HepG2 (cell line): ENCODE data around the gene PFKM. TPM values are rescaled to one million over a fixed set of nuclear protein-coding genes. Genes with fewer than 3 reads are reported as not detected.

Experiments used
- ATAC-seq: fragments of 200-7000 bp; cut with Tn5 transposase; 3 replicates; pipeline ENCODE4 v1.9.1; 2020; ENCODE audit warnings: mild to moderate bottlenecking, moderate library complexity
- BruUV-seq: library from RNA; stranded (reverse); fragments of 400-500 nt; replicated peaks from 2 replicates; lab custom pipeline; 2021; lab: Mats Ljungman, UMichigan
- CTCF ChIA-PET: fragments of 300-600 bp; formaldehyde crosslinking; extraction: SDS; loops from one replicate; lab custom pipeline; 2021; ENCODE audit warnings: low total read pairs, inconsistent platforms, low intra/inter-chr PET ratio; lab: Yijun Ruan, JAX
- POLR2A ChIA-PET: fragments of 350-600 bp; sonication (Branson Sonifier 250); formaldehyde crosslinking; loops from one replicate; lab custom pipeline; 2020; ENCODE audit warnings: antibody characterized with exemption, inconsistent platforms; lab: Yijun Ruan, JAX
- DNase-seq: peaks from one replicate; pipeline ENCODE4 v3.0.0-alpha.2; 2015; ENCODE audit warnings: low spot score
- FAIRE-seq: peaks from 3 replicates; lab custom pipeline; 2011; peaks lifted over from hg19 to GRCh38; lab: Jason Lieb, UNC
- H2AFZ ChIP-seq: one replicate; pipeline ENCODE4 v1.6.1; 2011; ENCODE audit warnings: low read length, inconsistent platforms
- H3K27ac ChIP-seq: fragments of 300-600 bp; 3 replicates; pipeline ENCODE4 v1.8.0; 2011; ENCODE audit warnings: mixed run types, mild to moderate bottlenecking, mixed read lengths, low read length, inconsistent platforms; ENCODE audit not compliant: insufficient read depth; ENCODE audit errors: extremely low read length
- H3K27me3 ChIP-seq, 2 experiments: fragments of 200-600 bp in 1 of 2; 2 replicates in 1 of 2; 3 replicates in 1 of 2; pipeline versions ENCODE4 v1.6.0 to v1.8.0; 2011; ENCODE audit warnings: low read length in 2 of 2, mild to moderate bottlenecking in 2 of 2, moderate library complexity in 2 of 2, inconsistent platforms in 1 of 2; ENCODE audit not compliant: insufficient read depth in 2 of 2, control insufficient read depth in 1 of 2
- H3K36me3 ChIP-seq, 2 experiments: fragments of 200-600 bp in 1 of 2; replicated peaks in 1 of 2; 2 replicates in 1 of 2; 3 replicates in 1 of 2; pipeline versions ENCODE4 v1.5.1 to v1.8.0; 2011; ENCODE audit warnings: low read length in 2 of 2, inconsistent platforms in 1 of 2; ENCODE audit not compliant: insufficient read depth in 2 of 2, control insufficient read depth in 1 of 2
- H3K4me1 ChIP-seq: 2 replicates; pipeline ENCODE4 v1.5.1; 2012; ENCODE audit warnings: low read length, inconsistent platforms; ENCODE audit not compliant: insufficient read depth
- H3K4me2 ChIP-seq: 2 replicates; pipeline ENCODE4 v1.6.0; 2011; ENCODE audit warnings: low read depth, low read length, inconsistent platforms
- H3K4me3 ChIP-seq, 3 experiments: fragments of 200-600 bp in 1 of 3; sonication (generic), shearing (Covaris generic) in 1 of 3; replicated peaks in 1 of 3; 2 replicates each; pipeline ENCODE4 v1.5.1; 2011 to 2016; ENCODE audit warnings: low read length in 3 of 3, inconsistent platforms in 2 of 3, low read depth in 2 of 3, mild to moderate bottlenecking in 2 of 3, control low read depth in 1 of 3, mixed read lengths in 1 of 3; ENCODE audit not compliant: insufficient read depth in 1 of 3
- H3K79me2 ChIP-seq: one replicate; pipeline ENCODE4 v1.6.1; 2011; ENCODE audit warnings: low read length, inconsistent platforms; ENCODE audit not compliant: insufficient read depth
- H3K9ac ChIP-seq: 2 replicates; pipeline ENCODE4 v1.6.0; 2011; ENCODE audit warnings: mild to moderate bottlenecking, low read depth, low read length, inconsistent platforms; ENCODE audit not compliant: insufficient read depth
- H3K9me3 ChIP-seq: 2 replicates; pipeline ENCODE4 v1.5.1; 2012; ENCODE audit warnings: mild to moderate bottlenecking, low read length
- H4K20me1 ChIP-seq: 2 replicates; pipeline ENCODE4 v1.6.0; 2011; ENCODE audit warnings: inconsistent platforms, mild to moderate bottlenecking, low read length, moderate library complexity; ENCODE audit not compliant: insufficient read depth
- BRD4 ChIP-seq: sonication (generic); formaldehyde crosslinking; IDR thresholded peaks from 2 replicates; pipeline ENCODE4 v1.4.0; 2020; ENCODE audit warnings: missing genetic modification reagents
- GABPB1 ChIP-seq: IDR thresholded peaks from 2 replicates; pipeline ENCODE4 v1.6.1; 2016; ENCODE audit warnings: mild to moderate bottlenecking, missing genetic modification reagents, moderate library complexity, missing compliant biosample characterization
- KDM5B ChIP-seq: sonication (generic); formaldehyde crosslinking; IDR thresholded peaks from 2 replicates; pipeline ENCODE4 v1.4.0; 2020; ENCODE audit warnings: missing genetic modification reagents, mild to moderate bottlenecking, borderline replicate concordance
- PHF8 ChIP-seq: sonication (generic); formaldehyde crosslinking; IDR thresholded peaks from 2 replicates; pipeline ENCODE4 v1.5.0; 2020; ENCODE audit warnings: missing genetic modification reagents
- SMARCC2 ChIP-seq: fragments of 450-650 bp; IDR thresholded peaks from 2 replicates; pipeline ENCODE4 v1.6.1; 2017; ENCODE audit warnings: antibody characterized with exemption, mild to moderate bottlenecking
- TCF7 ChIP-seq: sonication (generic); IDR thresholded peaks from 2 replicates; pipeline ENCODE4 v1.6.1; 2016; ENCODE audit warnings: antibody characterized with exemption, low read depth
- ZNF296 ChIP-seq: sonication (generic); formaldehyde crosslinking; conservative IDR thresholded peaks from 2 replicates; pipeline ENCODE4 v1.5.0; 2020; ENCODE audit warnings: mild to moderate bottlenecking, missing genetic modification reagents
- ZNF30 ChIP-seq: sonication (generic); formaldehyde crosslinking; IDR thresholded peaks from 2 replicates; pipeline ENCODE4 v1.5.0; 2020; ENCODE audit warnings: mild to moderate bottlenecking, missing genetic modification reagents
- ZNF44 ChIP-seq: sonication (generic); formaldehyde crosslinking; IDR thresholded peaks from 2 replicates; pipeline ENCODE4 v1.5.1; 2020; ENCODE audit warnings: mild to moderate bottlenecking, missing genetic modification reagents
- ZNF7 ChIP-seq: IDR thresholded peaks from 2 replicates; pipeline ENCODE4 v1.6.1; 2016; ENCODE audit warnings: missing biosample characterization, missing genetic modification reagents
- ZNF720 ChIP-seq: sonication (generic); formaldehyde crosslinking; IDR thresholded peaks from 2 replicates; pipeline ENCODE4 v1.4.0; 2020; ENCODE audit warnings: missing genetic modification reagents
- WGBS: methylation state at CpG from one replicate; pipeline ENCODE4 v1.1.6; 2017; ENCODE audit warnings: low lambda C conversion rate; 5-methylcytosine and 5-hydroxymethylcytosine counted together
- in situ Hi-C: cut with HindIII; loops from 2 replicates; pipeline ENCODE4 v1.10.0; 2017; ENCODE audit warnings: low pct_unique_long_range_greater_than_20kb; ENCODE audit not compliant: extremely low pct_ligation_motif_present
- intact Hi-C: fragments of 100-400 bp; cut with micrococcal nuclease; formaldehyde crosslinking; loops from one replicate; pipeline ENCODE4 v1.10.0; 2022; ENCODE audit not compliant: unreplicated experiment
- polyA plus RNA-seq, 8 experiments: library from polyadenylated mRNA; depleted of rRNA in 3 of 8; stranded (reverse) in 7 of 8; unstranded in 1 of 8; fragments of >200 nt; fragmentation: Illumina TruSeq in 4 of 8; extraction: Trizol in 4 of 8; gene quantifications; 2 replicates each; pipeline versions ENCODE4 v1.2.1 to v1.2.3, GENCODE V29; 2011 to 2016; ENCODE audit warnings: low read depth in 4 of 8, missing spikeins in 1 of 8, mixed read lengths in 1 of 8; ENCODE audit not compliant: insufficient read depth in 1 of 8
- total RNA-seq, 5 experiments: library from RNA; depleted of rRNA; stranded (reverse); fragments of >200 nt; fragmentation: Illumina TruSeq; extraction: Trizol; gene quantifications; 2 replicates each; pipeline ENCODE4 v1.2.3, GENCODE V29; 2016; ENCODE audit warnings: low read depth in 1 of 5
- TF ChIP-seq, protein P1 (sequence below), 2 experiments: sonication (generic) in 1 of 2; formaldehyde crosslinking in 1 of 2; IDR thresholded peaks; 2 replicates each; pipeline versions ENCODE4 v1.4.0 to v1.6.1; 2016 to 2020; ENCODE audit warnings: borderline replicate concordance in 1 of 2, low read depth in 1 of 2, mild to moderate bottlenecking in 1 of 2, missing genetic modification reagents in 1 of 2
- TF ChIP-seq, protein P2 (sequence below): sonication (generic); formaldehyde crosslinking; IDR thresholded peaks from 2 replicates; pipeline ENCODE4 v1.8.0; 2022; ENCODE audit warnings: mild to moderate bottlenecking, missing genetic modification reagents, moderate library complexity

The PFKM gene
- total and polyA plus RNA-seq, 2 of the 13 experiments (the other 11 are each of a cell fraction or from before 2014, with no cell fraction given), result 1.9 to 2.4 TPM

DNA sequence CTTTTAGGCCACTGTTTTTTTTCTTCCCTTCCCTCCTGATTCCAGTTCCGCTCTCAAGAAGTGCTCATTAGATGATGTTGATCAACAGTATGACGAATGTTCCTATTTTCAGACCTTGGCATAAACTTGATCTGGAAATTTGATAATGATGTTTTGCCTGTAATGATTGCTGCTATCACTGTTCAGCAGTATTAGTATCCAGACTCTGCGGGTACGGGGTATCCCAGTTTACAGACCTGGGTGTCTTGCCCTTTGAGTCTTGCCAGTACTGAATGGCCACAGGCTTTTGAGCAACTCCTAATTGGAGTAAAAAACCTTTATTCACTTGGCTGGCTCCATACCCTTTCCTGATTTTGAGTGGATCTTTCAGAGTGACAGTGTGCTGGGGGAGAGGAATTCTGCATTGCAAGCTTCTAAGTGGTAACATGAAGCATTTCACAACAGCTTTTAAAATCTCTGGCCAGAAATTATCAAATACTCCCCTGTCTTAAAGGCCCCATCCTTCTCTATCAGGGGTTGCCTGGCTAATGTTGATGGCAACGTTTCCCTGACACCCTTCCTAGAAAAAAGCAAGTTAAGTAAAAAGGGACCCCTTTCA lies 44.1 kb downstream of the PFKM start:
- no peak overlapping the region for H3K27ac ChIP-seq
- no peak for ATAC-seq
- peaks cover 8% of the 10 kb centered on the region; the same call in 1 of the 2 replicates for H3K4me1 ChIP-seq
- no peak overlapping the region for H3K4me2 ChIP-seq
- BruUV-seq, result no TSS peak
- 24% methylated on average over 5 of the region's 5 CpGs for WGBS
- H2AFZ ChIP-seq, result no peak overlapping the region
- no peaks in the 10 kb centered on the region for H3K27me3 ChIP-seq
- TF ChIP-seq SMARCC2 (no peak), ZNF7 (CRISPR knock-in tag) (no peak), ZNF296 (CRISPR knock-in tag) (no peak)
- H3K4me3 ChIP-seq, result no peak overlapping the region
- ChIA-PET POLR2A (no interaction called here), CTCF (interaction anchor here (1.3 kb wide), 1 partner anchor 263 kb away, joined by 6 read pairs; no protein-coding TSS in a partner anchor)
- DNase-seq, result no peak
- H3K79me2 ChIP-seq, result no peaks in the 10 kb centered on the region
- in situ Hi-C loops, result loop anchor here (10.0 kb wide), 3 partner anchors 78 to 258 kb away; partner anchors contain the start of gene VDR
- no peaks in the 10 kb centered on the region for H3K36me3 ChIP-seq
- intact Hi-C loops, result loop anchor here (10.0 kb wide), 1 partner anchor 218 kb away; no protein-coding TSS in a partner anchor
- no peak for FAIRE-seq
- H3K9me3 ChIP-seq, result no peaks in the 10 kb centered on the region
- no peak overlapping the region for H3K9ac ChIP-seq
- H4K20me1 ChIP-seq, result no peaks in the 10 kb centered on the region

DNA sequence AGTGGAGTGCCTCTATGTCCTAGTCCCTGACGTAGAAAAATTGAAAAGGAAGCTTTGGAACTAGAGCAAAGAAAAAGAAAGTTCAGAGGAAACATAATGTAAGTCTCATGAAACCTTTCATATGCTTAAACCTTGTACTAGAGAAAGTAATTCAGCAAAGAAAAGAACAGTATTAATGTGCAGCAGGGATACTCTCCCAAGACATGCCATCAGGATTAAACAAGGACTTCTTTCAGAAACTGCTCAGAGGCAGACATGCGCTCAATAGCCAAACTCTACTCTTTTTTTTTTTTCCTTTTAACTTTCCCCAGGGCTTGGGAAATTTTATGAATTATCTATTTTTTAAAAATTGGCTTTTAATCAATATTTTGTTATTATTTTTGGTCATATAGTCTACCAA lies 45.3 kb downstream of the PFKM start:
- DNase-seq (no peak), ATAC-seq (no peak), FAIRE-seq (no peak)
- ChIA-PET POLR2A (no interaction called here), CTCF (interaction anchor here (1.1 to 1.4 kb wide), 5 partner anchors 81 to 264 kb away, joined by 3 to 6 read pairs (median 4); partner anchors contain the start of gene TMEM106C)
- H3K4me1 ChIP-seq, result peaks cover 8% of the 10 kb centered on the region; the same call in 1 of the 2 replicates
- no peaks in the 10 kb centered on the region for H3K27me3 ChIP-seq
- WGBS, result 51% methylated on average over 2 of the region's 2 CpGs
- H3K79me2 ChIP-seq, result no peaks in the 10 kb centered on the region
- in situ Hi-C loops, result loop anchor here (10.0 kb wide), 3 partner anchors 80 to 260 kb away; partner anchors contain the start of gene VDR
- H3K4me3 ChIP-seq, result no peak overlapping the region
- intact Hi-C loops, result loop anchor here (2.0 to 10.0 kb wide), 2 partner anchors 220 to 264 kb away; no protein-coding TSS in a partner anchor
- no peak overlapping the region for H3K4me2 ChIP-seq
- no TSS peak for BruUV-seq
- no peaks in the 10 kb centered on the region for H3K36me3 ChIP-seq
- H2AFZ ChIP-seq, result no peak overlapping the region
- H3K9ac ChIP-seq, result no peak overlapping the region
- TF ChIP-seq BRD4 (CRISPR knock-in tag), result no peak
- TF ChIP-seq, protein P1, sequence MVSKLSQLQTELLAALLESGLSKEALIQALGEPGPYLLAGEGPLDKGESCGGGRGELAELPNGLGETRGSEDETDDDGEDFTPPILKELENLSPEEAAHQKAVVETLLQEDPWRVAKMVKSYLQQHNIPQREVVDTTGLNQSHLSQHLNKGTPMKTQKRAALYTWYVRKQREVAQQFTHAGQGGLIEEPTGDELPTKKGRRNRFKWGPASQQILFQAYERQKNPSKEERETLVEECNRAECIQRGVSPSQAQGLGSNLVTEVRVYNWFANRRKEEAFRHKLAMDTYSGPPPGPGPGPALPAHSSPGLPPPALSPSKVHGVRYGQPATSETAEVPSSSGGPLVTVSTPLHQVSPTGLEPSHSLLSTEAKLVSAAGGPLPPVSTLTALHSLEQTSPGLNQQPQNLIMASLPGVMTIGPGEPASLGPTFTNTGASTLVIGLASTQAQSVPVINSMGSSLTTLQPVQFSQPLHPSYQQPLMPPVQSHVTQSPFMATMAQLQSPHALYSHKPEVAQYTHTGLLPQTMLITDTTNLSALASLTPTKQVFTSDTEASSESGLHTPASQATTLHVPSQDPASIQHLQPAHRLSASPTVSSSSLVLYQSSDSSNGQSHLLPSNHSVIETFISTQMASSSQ (IDR thresholded peaks at IDR 0.05; ENCODE audit: low read depth), result no peak
- TF ChIP-seq, protein P1 (CRISPR knock-in tag; IDR thresholded peaks at IDR 0.05; ENCODE audit: borderline replicate concordance), result no peak
- TF ChIP-seq PHF8 (CRISPR knock-in tag), result no peak
- TF ChIP-seq, protein P2, sequence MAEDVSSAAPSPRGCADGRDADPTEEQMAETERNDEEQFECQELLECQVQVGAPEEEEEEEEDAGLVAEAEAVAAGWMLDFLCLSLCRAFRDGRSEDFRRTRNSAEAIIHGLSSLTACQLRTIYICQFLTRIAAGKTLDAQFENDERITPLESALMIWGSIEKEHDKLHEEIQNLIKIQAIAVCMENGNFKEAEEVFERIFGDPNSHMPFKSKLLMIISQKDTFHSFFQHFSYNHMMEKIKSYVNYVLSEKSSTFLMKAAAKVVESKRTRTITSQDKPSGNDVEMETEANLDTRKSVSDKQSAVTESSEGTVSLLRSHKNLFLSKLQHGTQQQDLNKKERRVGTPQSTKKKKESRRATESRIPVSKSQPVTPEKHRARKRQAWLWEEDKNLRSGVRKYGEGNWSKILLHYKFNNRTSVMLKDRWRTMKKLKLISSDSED (CRISPR knock-in tag), result no peak
- TF ChIP-seq TCF7, result no peak
- no peak for TF ChIP-seq ZNF44 (CRISPR knock-in tag)
- no peak for TF ChIP-seq ZNF30 (CRISPR knock-in tag)
- TF ChIP-seq GABPB1 (CRISPR knock-in tag), result no peak
- no peak for TF ChIP-seq KDM5B (CRISPR knock-in tag)
- TF ChIP-seq ZNF720, result no peak
- no peaks in the 10 kb centered on the region for H4K20me1 ChIP-seq
- H3K9me3 ChIP-seq, result no peaks in the 10 kb centered on the region
- H3K27ac ChIP-seq, result no peak overlapping the region
